Suprapubic skin (tissue), 4 donors: ENCODE data around the gene RNASE12. TPM values are rescaled to one million over a fixed set of nuclear protein-coding genes. Genes with fewer than 3 reads are reported as not detected.

Experiments used
- DNase-seq, 2 donors: peaks; one replicate each; pipeline ENCODE4 v3.0.0-alpha.2; 2019; ENCODE audit warnings: low spot score in 2 of 2
- H3K27ac ChIP-seq: fragments of 200-600 bp; sonication (generic); one replicate; pipeline ENCODE4 v1.5.1; 2019
- H3K27me3 ChIP-seq: fragments of 200-600 bp; sonication (generic); one replicate; pipeline ENCODE4 v1.5.1; 2019
- H3K36me3 ChIP-seq: fragments of 200-600 bp; sonication (generic); one replicate; pipeline ENCODE4 v1.5.1; 2019
- H3K4me1 ChIP-seq: fragments of 200-600 bp; sonication (generic); one replicate; pipeline ENCODE4 v1.5.1; 2019
- H3K4me3 ChIP-seq: fragments of 200-600 bp; sonication (generic); one replicate; pipeline ENCODE4 v1.5.1; 2019; ENCODE audit warnings: mild to moderate bottlenecking
- H3K9me3 ChIP-seq: fragments of 200-600 bp; sonication (generic); one replicate; pipeline ENCODE4 v1.5.1; 2019
- CTCF ChIP-seq, 2 donors: fragments of 200-600 bp in 1 of 2; fragments of 450-650 bp in 1 of 2; sonication (generic) in 1 of 2; IDR thresholded peaks; one replicate each; pipeline ENCODE4 v1.5.1; 2016 to 2019; ENCODE audit warnings: antibody characterized with exemption in 2 of 2, mild to moderate bottlenecking in 1 of 2, moderate library complexity in 1 of 2
- EP300 ChIP-seq: sonication (generic); formaldehyde crosslinking; IDR thresholded peaks from one replicate; pipeline ENCODE4 v1.6.1; 2017; ENCODE audit warnings: antibody characterized with exemption
- POLR2A ChIP-seq, 2 donors: fragments of 450-650 bp; IDR thresholded peaks; one replicate each; pipeline ENCODE4 v1.6.1; 2017; ENCODE audit warnings: antibody characterized with exemption in 2 of 2, mild to moderate bottlenecking in 2 of 2, moderate library complexity in 2 of 2
- POLR2AphosphoS5 ChIP-seq, 3 donors: sonication (generic); formaldehyde crosslinking; IDR thresholded peaks; one replicate each; pipeline ENCODE4 v1.6.1; 2017; ENCODE audit warnings: antibody characterized with exemption in 3 of 3
- WGBS: methylation state at CpG from one replicate; pipeline ENCODE4 v1.1.5; 2018; 5-methylcytosine and 5-hydroxymethylcytosine counted together
- total RNA-seq, 4 donors: library from RNA; depleted of rRNA; stranded (reverse); fragments of >200 nt; gene quantifications; one replicate each; pipeline ENCODE4 v1.1.0, GENCODE V29; 2016

The RNASE12 gene
- total RNA-seq, 4 donors from 2014 or later = not detected

- no peaks in the 10 kb centered on the region for H3K9me3 ChIP-seq
- H3K4me1 ChIP-seq = peaks cover 46% of the 10 kb centered on the region
- DNase-seq = no peak
- H3K27ac ChIP-seq = no peak overlapping the region
- no peak for TF ChIP-seq CTCF (IDR thresholded peaks at IDR 0.05)
- no peak for TF ChIP-seq POLR2A (IDR thresholded peaks at IDR 0.05)
- no peak for TF ChIP-seq POLR2AphosphoS5 (IDR thresholded peaks at IDR 0.05)
- no peak for TF ChIP-seq EP300
- H3K36me3 ChIP-seq = no peaks in the 10 kb centered on the region
- no peaks in the 10 kb centered on the region for H3K27me3 ChIP-seq
- WGBS = 42% methylated on average over 12 of the region's 12 CpGs
- H3K4me3 ChIP-seq = peak overlapping the region; percentile 30
Observed at GRCh38 chr14:20626274-20626673, 35.1 kb upstream of the RNASE12 start.

GRCh38 chr14:20624495-20625070, 33.4 kb upstream of the RNASE12 start:
- Histone ChIP-seq H3K4me1 (peaks cover 38% of the 10 kb centered on the region), H3K9me3 (no peaks in the 10 kb centered on the region), H3K27ac (no peak overlapping the region), H3K36me3 (no peaks in the 10 kb centered on the region), H3K4me3 (peak overlapping the region; percentile 30), H3K27me3 (no peaks in the 10 kb centered on the region)
- 7% methylated on average over 22 of the region's 22 CpGs for WGBS
- TF ChIP-seq POLR2A (IDR thresholded peaks at IDR 0.05) (no peak), POLR2AphosphoS5 (IDR thresholded peaks at IDR 0.05) (no peak), CTCF (IDR thresholded peaks at IDR 0.05) (no peak)
- peak; percentile 83 to 87 for DNase-seq

GRCh38 chr14:20623798-20624197, 32.6 kb upstream of the RNASE12 start:
- Histone ChIP-seq H3K27ac (no peak overlapping the region), H3K27me3 (no peaks in the 10 kb centered on the region), H3K4me1 (peaks cover 38% of the 10 kb centered on the region), H3K4me3 (no peak overlapping the region), H3K36me3 (no peaks in the 10 kb centered on the region), H3K9me3 (no peaks in the 10 kb centered on the region)
- TF ChIP-seq POLR2A (IDR thresholded peaks at IDR 0.05) (no peak), CTCF (IDR thresholded peaks at IDR 0.05) (no peak), EP300 (no peak), POLR2AphosphoS5 (IDR thresholded peaks at IDR 0.05) (no peak)
- WGBS = 62% methylated on average over 15 of the region's 15 CpGs
- no peak for DNase-seq

- WGBS = 42% methylated on average over 29 of the region's 29 CpGs
- Histone ChIP-seq H3K4me1 (peaks cover 38% of the 10 kb centered on the region), H3K4me3 (no peak overlapping the region)
Observed at GRCh38 chr14:20622816-20623291, 31.7 kb upstream of the RNASE12 start.

More at GRCh38 chr14:20622816-20623291, 31.7 kb upstream of the RNASE12 start:
- H3K27ac ChIP-seq = no peak overlapping the region
- DNase-seq = no peak
- no peaks in the 10 kb centered on the region for H3K9me3 ChIP-seq
- no peak for TF ChIP-seq CTCF (IDR thresholded peaks at IDR 0.05)
- H3K36me3 ChIP-seq = no peaks in the 10 kb centered on the region
- H3K27me3 ChIP-seq = no peaks in the 10 kb centered on the region
